Left lobe of liver (tissue), 2 donors: ENCODE data around the gene SYAP1. TPM values are rescaled to one million over a fixed set of nuclear protein-coding genes. Genes with fewer than 3 reads are reported as not detected.
"Not testable (repeated sequence)": the region's sequence is repeated elsewhere in the genome, so short reads cannot be mapped to it uniquely, and the experiment has no call there.

Experiments
- ATAC-seq: fragments of 200-7000 bp; cut with Tn5 transposase; one replicate; pipeline ENCODE4 v1.9.1; 2020; ENCODE audit warnings: mild to moderate bottlenecking, moderate library complexity
- DNase-seq: peaks from one replicate; pipeline ENCODE4 v3.0.0-alpha.2; 2020; ENCODE audit warnings: low spot score
- total RNA-seq: library from RNA; stranded (reverse); gene quantifications from one replicate; pipeline ENCODE4 v1.2.1, GENCODE V29; 2021
- donor health status: DM: no; HTN: no; CAD: no; lungs with moderate emphysema.
- donor health status: DM: no; HTN: yes; CAD: no.

Gene SYAP1, protein sequence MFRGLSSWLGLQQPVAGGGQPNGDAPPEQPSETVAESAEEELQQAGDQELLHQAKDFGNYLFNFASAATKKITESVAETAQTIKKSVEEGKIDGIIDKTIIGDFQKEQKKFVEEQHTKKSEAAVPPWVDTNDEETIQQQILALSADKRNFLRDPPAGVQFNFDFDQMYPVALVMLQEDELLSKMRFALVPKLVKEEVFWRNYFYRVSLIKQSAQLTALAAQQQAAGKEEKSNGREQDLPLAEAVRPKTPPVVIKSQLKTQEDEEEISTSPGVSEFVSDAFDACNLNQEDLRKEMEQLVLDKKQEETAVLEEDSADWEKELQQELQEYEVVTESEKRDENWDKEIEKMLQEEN
- 26.6 TPM for total RNA-seq

DNA sequence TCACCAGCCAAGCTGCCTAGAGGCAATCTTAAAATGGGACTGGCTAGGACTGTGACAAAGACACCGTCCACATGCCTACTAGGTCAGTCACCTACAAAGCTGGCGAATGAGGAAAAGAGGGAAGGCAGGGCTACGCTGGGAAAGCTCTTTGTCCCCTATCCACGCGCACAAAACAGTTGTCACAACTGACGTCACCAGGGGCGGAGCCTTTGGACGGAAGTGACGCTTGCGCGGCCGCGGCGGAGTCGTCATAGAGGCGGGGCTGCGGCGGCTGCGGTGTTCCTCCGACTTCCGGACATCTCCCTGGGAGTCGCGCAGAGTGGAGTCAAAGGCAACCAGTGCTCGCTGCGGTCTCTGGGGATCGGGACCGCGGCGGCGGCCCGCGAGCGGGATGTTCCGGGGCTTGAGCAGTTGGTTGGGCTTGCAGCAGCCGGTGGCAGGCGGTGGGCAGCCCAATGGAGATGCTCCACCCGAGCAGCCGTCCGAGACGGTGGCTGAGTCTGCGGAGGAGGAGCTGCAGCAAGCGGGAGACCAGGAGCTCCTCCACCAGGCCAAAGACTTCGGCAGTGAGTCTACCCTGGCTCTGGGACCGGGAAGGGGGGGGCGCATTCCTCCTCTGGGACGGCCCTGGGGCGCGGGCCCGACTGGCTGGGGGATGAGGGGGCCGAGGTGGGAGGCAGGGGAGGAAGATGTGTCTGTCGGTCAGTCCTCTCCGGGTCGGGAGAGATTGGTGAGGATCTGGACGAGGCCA, at the start of gene SYAP1:
Gene SYAP1 (plus strand): TSS at position 279 of the 751 bp plus-strand sequence. CDS start 113 bp downstream, at position 392.
- DNase-seq (peak; percentile 96), ATAC-seq (peak; percentile 92)

DNA sequence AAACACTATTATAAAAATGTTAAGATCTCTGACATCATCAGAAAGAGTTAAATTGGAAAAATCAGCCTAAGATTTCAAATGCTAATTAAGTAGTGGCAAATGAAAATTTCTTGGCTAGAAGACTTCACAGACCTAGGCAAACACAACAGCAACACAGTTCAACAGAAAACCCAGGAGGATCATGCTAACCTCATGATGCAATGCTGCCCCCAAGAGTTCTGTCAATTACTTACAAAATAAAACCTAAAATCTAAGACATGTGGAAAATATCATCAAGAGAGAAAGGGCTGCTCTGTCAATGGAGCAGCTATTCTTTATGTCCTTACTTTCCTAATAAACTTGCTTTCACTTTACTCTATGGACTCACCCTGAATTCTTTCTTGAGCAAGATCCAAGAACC, 48.4 kb upstream of the SYAP1 start:
- DNase-seq (no peak), ATAC-seq (peak; percentile 48)

DNA sequence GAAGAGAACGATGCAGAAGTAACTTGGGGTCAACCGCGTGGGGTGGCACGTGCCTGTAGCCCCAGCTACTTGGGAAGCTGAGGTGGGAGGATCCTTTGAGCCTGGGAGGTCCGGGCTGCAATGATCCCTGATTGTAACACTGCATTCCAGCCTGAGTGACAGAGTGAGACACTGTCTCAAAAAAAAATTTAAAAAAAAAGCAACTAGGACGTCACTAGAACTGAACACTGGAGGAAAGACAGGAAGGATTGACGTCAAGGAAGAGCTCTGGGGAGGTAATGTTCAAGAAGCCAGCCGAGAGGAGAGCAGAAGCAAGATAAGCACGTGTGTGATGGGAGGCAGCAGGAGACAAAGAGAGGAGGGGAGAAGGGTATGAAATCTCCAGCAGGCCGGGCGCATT, 40.7 kb upstream of the SYAP1 start:
- ATAC-seq: no peak
- no peak for DNase-seq

DNA sequence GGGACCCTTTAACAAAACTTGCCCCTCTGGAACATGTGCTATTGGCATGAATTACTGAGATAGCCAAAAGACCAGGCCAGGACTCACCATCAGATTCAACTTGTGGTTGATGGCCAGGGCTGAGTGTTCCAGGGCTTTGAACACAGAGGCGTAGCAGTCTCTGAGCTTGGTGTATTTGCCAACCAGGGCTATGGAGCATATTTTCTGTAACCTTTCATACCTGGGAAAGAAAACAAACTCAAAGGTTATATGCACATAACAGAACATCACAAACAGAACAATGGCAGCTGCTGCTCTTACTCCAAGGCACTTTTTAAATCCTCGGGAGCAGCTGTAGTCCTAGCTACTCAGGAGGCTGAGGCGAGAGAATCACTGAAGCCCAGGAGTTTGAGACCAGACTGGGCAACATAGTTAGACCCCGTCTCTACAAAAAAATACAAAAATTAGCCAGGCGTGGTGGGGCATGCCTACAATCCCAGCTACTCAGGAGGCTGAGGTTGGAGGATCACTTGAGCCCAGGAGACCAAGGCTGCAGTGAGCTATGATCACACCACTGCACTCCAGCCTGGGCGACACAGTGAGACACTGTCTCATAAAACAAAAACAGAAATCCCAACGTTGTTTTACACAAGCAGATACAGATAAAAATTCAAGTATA, 36.3 kb upstream of the SYAP1 start:
- ATAC-seq (peak; percentile 96), DNase-seq (peak; percentile 47)

DNA sequence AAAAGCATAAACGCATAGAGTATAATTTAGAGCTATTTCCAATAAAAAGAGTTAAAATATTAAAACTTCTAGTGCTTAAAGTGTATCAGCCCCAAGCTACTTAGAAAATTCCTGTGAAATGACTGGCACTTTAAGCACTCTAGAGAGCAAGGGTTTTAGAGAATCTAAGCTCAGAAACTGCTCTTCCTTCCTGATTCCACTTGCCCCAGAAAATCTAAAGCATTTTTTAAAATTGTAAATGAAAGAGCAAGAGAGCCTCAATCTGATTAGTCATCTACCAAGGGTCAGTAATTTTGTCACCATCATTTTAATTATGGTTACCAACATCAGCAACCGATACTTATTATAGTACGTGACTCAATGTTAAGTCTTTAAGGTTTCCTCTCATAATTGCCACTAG, 31.9 kb upstream of the SYAP1 start:
- no peak for ATAC-seq

DNA sequence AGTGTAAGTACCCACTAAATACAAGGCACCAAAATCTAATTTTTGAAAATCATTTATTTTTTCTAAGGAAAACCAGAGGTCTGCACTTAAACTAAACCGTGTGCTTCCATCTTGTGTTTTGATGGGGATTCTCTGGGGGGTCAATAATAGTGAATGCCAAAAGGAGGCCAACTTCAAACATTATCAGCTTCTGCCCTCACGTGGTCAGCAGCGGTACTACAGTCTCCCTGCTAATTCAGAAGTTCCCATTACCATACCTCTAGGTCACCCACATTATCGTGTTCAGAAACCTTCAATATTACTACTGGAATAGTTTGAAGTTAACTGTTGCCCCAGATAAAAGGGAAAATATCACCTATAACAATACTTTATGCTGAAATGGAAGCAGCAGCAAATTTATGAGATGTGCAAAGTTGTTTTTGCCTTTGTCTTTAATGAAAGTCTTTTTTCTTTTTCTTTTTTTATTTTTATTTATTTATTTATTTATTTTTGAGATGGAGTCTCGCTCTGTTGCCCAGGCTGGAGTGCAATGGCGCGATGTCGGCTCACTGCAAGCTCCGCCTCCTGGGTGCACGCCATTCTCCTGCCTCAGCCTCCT, 24.2 kb upstream of the SYAP1 start:
- peak; percentile 60 for DNase-seq
- ATAC-seq: peak; percentile 91

More for the DNA sequence above, 31.9 kb upstream of the SYAP1 start:
- no peak for DNase-seq

DNA sequence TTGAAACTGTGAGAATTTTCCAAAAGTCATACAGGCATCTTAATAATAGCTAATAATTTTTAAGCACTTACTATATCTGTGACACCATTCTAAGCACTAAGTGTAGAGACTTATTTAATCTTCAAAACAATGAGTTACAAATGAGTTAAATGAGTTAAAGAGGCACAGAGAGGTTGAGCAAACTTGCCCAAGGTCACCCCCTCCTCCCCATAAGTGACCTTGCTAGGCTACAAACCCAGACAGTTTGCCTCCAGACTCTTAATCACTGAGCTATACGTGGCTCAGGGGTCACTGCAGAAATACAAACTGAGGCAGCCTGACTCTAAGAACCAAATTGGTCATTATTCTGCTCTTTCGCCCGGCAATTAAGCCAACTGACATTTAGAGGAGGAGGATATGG, 22.5 kb upstream of the SYAP1 start:
- ATAC-seq (no peak), DNase-seq (no peak)

DNA sequence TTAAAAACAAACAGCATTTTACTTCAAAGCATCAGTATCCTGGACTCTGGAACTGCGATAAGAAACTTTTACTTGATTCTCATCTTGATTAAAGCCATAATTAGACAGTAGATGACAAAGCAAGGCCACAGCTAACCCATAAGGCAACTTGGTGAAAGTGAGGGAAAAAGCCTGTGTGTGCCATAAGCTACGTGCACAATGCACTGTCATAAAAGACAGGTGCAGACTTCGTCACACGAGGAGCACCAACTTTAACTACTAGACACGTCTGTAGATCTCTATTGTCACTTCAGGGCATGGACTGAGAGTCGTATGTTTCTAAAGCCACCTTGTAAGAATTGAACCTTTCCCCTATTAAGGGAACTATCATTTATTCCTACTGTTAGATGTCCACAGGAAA, 20.0 kb upstream of the SYAP1 start:
- ATAC-seq (no peak), DNase-seq (no peak)

DNA sequence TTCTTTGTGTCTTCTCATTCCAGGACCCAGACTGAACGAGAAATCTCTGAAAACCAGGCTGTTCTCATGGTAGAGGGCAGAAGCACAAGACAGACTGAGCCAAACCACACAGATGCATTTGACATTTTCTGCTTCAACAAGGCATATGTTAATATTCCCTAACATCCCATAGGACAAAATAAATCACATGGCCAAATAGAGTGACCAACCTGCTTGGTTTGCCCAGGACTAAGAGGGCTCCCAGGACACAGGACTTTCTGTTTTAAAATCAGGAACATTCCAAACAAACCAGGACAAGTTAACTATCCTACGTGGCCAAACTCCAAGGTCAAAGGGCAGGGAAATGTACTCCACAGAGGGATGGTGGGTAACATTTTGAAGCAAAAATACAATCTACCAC, 18.7 kb upstream of the SYAP1 start:
- ATAC-seq (peak; percentile 83), DNase-seq (no peak)

DNA sequence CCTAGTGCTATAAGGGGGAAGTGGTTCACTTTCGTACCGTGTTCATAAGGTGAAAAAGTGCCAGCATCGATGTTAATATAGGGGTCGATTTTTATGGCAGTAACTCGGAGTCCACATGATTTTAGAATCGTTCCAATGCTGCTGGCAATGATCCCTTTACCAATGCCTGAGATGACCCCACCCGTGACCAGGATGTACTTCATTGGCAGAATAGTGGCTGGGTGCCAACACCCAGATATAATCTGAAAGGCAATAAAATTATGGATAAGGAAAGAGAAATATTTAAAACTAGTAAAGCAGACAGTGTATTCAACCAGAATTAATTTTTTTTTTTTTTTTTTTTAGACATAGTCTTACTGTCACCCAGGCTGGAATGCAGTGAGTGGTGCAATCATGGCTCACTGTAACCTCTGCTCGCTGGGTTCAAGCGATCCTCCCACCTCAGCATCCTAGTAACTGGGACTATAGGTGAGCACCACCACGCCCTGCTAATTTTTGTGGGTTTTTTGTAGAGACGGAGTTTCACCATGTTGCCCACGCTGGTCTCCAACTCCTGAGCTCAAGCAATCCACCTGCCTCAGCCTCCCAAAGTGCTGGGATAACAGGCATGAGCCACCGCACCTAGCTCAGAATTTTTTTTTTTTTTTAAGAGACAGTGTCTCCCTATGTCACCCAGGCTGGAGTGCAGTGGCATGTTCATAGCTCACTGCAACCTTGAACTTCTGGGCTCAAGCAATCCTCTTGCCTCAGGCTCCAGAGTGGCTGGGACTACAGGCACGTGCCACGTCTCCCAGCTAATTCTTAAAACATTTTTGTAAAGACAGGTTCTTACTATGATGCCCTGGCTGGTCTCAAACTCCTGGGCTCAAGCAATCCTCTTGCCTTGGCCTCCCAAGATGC, 16.5 kb upstream of the SYAP1 start:
- ATAC-seq (peak; percentile 66), DNase-seq (no peak)

DNA sequence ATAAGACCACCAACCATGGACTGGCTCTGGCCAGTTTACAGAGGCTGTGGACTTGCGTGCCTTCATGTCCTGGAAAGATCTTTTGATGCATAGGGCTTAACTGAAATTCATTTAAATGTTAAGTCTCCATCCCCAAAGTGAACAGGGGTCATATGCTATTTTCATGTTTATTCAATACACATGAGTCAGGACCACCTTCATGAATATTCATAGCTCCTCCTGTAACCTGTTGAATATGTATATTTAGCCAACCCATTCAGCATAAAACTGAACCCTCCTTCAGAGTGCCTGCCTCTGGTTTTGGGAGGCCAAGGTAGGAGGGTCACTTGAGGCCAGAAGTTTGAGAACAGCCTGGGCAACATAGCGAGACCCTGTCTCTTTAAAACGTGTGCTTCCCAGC, 14.0 kb upstream of the SYAP1 start:
- ATAC-seq: no peak
- DNase-seq: no peak

DNA sequence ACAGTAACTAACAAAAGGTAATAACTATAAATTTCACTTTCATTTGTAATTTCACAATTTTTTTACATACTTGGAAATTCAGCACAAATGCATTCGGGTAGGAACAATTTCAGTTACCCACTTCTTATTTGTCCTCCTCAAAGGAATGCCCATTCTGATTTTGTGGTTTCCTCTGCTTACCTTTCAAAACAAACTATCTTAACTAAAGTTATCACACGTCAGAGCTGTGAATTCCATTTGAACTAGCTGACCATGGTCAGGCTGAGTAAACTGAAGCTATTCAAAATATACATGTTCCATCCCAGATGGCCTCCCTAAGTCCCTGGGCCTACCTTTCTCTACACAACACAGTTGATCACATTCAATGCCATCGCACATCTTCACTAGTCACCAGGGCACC, 11.4 kb upstream of the SYAP1 start:
- DNase-seq: no peak
- no peak for ATAC-seq

DNA sequence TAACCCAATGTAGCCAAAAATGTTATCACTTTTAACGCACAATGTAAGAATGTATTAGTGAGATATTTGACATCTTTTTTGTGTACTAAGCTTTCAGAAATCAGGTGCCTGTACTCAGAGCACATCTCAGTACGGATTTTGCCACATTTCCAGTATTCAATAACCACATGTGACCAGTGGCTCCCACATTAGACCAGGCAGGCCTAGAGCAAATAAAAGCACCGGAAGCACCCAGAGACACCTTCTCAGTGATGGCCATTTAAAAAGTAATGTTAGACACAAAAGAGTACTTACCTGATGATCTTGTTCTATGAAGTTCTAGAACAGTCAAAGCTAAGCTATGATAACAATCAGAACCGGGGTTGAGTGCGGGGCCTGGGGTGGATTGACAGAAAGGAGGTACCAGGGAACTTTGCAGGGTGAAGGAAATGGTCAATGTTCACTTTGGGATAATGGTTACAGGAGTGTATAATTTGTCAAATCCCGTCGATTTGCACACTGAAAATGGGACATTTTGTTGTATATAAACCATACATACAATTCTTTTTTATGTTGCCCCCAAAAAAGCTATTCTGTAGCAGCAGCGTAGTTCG, 8.1 kb upstream of the SYAP1 start:
- ATAC-seq (peak; percentile 46), DNase-seq (no peak)

DNA sequence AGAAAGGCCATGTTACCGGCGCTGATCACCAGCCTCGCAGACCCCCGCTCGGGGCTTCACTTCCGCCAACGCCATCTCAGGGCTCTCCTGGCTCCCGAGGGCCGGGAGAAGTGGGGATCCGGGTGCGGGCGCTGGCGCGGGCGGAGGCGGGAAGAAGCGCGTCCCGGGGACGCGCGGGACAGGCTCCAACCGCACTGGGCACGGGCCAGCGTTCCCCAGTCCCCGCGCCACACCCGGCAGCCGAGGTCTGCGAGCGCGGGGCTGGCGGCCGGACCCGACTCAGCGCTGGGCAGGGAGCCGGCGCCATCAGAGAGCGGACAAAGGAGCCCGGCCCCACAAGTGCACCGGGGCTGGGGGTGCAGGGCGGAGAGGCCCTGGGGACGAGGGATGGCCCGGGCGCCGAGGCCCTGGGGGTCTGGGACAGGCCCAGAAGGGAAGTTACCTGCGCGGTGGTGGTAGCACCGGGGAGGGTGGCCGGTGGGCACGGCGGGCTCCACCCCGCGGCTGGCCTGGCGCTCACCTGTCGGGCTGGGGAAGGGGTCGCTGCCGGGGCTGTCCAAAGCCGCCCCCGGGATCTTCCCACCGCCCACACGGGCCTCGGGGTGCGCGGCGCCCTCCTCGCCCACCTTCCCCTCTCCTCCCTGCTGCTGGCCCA, 7.4 kb upstream of the SYAP1 start:
- ATAC-seq: peak; percentile 64
- DNase-seq: peak; percentile 44

DNA sequence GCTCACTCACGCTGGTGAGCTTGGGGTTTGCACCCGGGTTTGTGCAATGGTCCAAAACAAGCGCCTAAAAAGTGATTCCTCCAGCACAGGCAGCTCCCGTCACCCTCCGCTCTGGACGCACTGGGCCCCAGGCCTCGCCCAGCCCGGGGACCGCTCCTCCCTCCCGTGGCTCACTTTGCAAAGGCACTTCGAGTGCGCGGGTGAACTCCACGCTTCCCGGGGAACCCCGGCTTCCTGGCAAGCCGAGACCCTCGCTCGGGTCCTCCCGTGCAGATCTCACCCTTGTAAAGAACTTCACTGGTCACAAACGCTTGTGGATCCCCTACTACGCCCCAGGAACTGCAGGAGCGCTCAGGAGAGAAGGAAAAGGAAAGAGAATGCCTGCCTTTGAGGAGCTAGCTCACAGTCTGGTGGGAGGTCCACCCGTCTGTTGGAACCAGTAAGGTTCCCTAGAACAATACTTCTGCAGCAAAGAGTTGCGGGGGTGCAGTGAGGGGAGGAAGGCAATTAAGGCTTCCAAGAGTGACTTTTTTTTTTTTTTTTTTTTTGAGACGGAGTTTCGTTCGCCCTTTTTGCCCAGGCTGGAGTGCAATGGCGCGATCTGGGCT, 6.8 kb upstream of the SYAP1 start, which contains the start of gene CTPS2:
Gene CTPS2 (minus strand): TSS at position 122 of the 608 bp plus-strand sequence. CDS start 9,767 bp downstream, outside the sequence.
- DNase-seq (peak; percentile 74), ATAC-seq (peak; percentile 91)

DNA sequence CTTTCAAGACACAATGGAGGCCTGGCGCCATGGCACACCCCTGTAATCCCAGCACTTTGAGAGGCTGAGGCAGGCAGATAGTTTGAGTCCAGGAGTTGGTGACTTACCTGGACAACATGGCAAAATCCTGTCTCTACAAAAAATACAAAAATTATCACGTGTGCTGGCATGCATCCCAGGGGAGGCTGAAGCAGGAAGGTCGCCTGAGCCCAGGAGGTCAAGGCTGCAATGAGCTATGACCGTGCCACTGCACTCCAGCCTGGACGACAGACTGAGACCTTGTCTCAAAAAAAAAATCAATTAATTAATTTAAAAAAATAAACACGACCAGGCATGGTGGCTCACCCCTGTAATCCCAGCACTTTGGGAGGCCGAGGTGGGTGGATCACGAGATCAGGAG, 4.9 kb upstream of the SYAP1 start:
- DNase-seq (no peak), ATAC-seq (no peak)

DNA sequence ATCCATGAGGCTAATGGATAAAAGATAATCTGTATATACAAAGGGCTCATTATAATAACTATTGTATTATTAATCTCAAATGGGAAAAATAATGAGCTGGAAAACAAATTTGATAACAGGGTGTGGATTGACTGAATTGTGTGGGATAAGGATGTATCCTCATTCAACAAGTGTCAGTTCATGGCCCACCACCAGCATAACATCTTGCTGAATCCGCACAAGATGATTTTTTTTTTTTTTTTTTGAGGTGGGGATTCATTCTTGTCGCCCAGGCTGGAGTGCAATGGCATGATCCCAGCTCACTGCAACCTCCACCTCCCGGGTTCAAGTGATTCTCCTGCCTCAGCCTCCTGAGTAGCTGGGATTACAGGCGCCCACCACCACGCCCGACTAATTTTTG, 3.8 kb upstream of the SYAP1 start:
- ATAC-seq, DNase-seq: not testable (repeated sequence)

DNA sequence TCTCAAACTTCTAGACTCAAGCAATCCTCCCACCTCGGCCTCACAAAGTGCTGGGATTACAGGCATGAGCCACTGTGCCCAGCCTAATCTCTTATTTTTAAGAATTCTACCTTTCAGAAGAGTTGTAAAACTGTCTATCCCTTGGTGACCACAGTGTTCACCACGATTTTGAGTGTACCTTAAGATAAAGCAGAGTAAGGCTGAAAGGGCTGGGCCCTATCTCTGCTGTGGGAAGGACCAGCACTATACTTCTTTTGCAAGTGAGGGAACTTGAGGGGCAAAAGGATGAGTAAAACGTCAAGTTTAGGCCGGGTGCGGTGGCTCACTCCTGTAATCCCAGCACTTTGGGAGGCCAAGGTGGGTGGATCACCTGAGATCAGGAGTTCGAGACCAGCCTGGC, 3.0 kb upstream of the SYAP1 start:
- not testable (repeated sequence) for ATAC-seq, DNase-seq

DNA sequence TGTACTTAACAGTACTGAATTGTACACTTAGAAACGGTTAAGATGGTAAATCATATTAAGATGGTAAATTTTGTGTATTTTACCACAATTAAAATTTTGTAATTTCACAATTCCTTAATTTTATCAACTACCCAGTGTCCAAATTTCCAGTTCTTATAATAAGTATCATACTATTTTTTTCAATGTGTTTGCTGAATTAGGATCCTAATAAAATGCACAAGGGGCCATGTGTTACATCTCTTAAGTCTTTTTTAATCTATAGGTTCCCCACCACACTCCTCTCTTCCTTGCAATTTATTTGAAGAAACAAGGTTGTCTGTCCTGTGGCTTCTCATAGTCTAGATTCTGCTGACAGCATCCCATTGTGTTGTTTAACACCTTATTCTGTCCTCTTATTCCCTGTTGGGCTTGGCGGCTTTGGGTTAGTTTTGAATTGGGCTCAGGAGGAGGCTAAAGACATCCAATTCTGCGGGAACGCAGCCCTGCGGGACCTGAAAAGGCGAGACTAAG, 533 bp upstream of the SYAP1 start:
- ATAC-seq: no peak
- no peak for DNase-seq
